ENCODE data around the gene PSMD3. TPM values are rescaled to one million over a fixed set of nuclear protein-coding genes. Genes with fewer than 3 reads are reported as not detected.

The PSMD3 gene
- total and polyA plus RNA-seq, 2 of the 4 experiments (the other 2 are of a cell fraction): 123 to 155 TPM

DNA sequence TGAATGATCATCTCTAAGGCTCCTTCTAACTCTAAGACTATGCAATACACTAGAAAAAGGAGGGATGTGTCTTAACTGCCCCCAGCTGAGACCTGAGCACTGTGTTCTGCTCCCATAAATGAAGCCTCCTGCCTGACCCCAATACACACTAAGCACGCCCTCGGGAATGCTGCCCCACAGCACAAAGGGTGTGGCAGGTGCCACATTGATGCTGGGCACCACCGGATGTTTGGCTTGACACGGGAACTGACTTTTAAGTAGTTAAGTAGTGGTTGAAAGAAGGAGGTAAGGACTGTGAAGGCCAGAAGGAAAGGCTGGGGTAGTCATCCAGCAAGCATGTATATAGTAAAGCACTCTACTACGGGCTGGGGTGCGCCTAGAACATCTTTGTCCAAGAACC lies 13.8 kb upstream of the PSMD3 start:
- no peak overlapping the region for H2AFZ ChIP-seq (replicated peaks; ENCODE audit: low read length, poor library complexity)
- no peak for ATAC-seq (ENCODE audit: low read depth)
- no peak for TF ChIP-seq POLR2A (IDR thresholded peaks at IDR 0.05; ENCODE audit: low read depth, low read length)
- TF ChIP-seq, protein P1, sequence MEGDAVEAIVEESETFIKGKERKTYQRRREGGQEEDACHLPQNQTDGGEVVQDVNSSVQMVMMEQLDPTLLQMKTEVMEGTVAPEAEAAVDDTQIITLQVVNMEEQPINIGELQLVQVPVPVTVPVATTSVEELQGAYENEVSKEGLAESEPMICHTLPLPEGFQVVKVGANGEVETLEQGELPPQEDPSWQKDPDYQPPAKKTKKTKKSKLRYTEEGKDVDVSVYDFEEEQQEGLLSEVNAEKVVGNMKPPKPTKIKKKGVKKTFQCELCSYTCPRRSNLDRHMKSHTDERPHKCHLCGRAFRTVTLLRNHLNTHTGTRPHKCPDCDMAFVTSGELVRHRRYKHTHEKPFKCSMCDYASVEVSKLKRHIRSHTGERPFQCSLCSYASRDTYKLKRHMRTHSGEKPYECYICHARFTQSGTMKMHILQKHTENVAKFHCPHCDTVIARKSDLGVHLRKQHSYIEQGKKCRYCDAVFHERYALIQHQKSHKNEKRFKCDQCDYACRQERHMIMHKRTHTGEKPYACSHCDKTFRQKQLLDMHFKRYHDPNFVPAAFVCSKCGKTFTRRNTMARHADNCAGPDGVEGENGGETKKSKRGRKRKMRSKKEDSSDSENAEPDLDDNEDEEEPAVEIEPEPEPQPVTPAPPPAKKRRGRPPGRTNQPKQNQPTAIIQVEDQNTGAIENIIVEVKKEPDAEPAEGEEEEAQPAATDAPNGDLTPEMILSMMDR (conservative IDR thresholded peaks at IDR 0.05; ENCODE audit: low read depth, low read length): no peak
- TF ChIP-seq RFX5 (IDR thresholded peaks at IDR 0.05; ENCODE audit: low read depth, low read length): no peak
- TF ChIP-seq MAFK (IDR thresholded peaks at IDR 0.05; ENCODE audit: low read depth, low read length): no peak
- TF ChIP-seq BHLHE40 (IDR thresholded peaks at IDR 0.05; ENCODE audit: low read depth, low read length): no peak
- no peak for TF ChIP-seq RAD21 (IDR thresholded peaks at IDR 0.05; ENCODE audit: low read length)
- no peak for TF ChIP-seq MAZ (IDR thresholded peaks at IDR 0.05; ENCODE audit: borderline replicate concordance, low read depth, low read length)
- TF ChIP-seq NFE2L2 (IDR thresholded peaks at IDR 0.05; ENCODE audit: low read depth, low read length): no peak
- TF ChIP-seq RCOR1 (IDR thresholded peaks at IDR 0.05; ENCODE audit: insufficient replicate concordance, low read length): no peak
- no peak for TF ChIP-seq ELK1 (IDR thresholded peaks at IDR 0.05; ENCODE audit: borderline replicate concordance, low read depth, low read length)
- no peak for TF ChIP-seq FOS (IDR thresholded peaks at IDR 0.05; ENCODE audit: low read depth, low read length)
- no peak for TF ChIP-seq USF2 (IDR thresholded peaks at IDR 0.05; ENCODE audit: low read depth, low read length)

More for the DNA sequence above, 13.8 kb upstream of the PSMD3 start:
- H3K4me1 ChIP-seq (ENCODE audit: control insufficient read depth, insufficient read depth, low read length): no peaks in the 10 kb centered on the region
- WGBS, 2 experiments (ENCODE audit: extremely low coverage in 2 of 2, insufficient read length in 1 of 2): no CpG with 5 or more reads among the region's 6 CpGs
- no peak overlapping the region for H3K23ac ChIP-seq (ENCODE audit: low read depth, low read length)
- H3K4me3 ChIP-seq (ENCODE audit: insufficient read depth, low read depth, low read length): no peak overlapping the region
- no peak overlapping the region for H3K56ac ChIP-seq (ENCODE audit: extremely low read depth, insufficient read depth, low read length)
- no peak overlapping the region for H2BK15ac ChIP-seq (ENCODE audit: low read depth, low read length)
- no peak overlapping the region for H2BK20ac ChIP-seq (ENCODE audit: low read depth, low read length)
- no peaks in the 10 kb centered on the region for H3K9me3 ChIP-seq (ENCODE audit: control insufficient read depth, insufficient read depth, low read length)
- ChIA-PET CTCF (no interaction called here), POLR2A (ENCODE audit: unreplicated experiment) (no interaction called here)
- no peak overlapping the region for H2AK5ac ChIP-seq (ENCODE audit: low read depth, low read length)
- H3K36me3 ChIP-seq (ENCODE audit: control insufficient read depth, insufficient read depth, low read length): no peaks in the 10 kb centered on the region
- no TSS peak for BruUV-seq (replicated peaks)
- peaks cover 61% of the 10 kb centered on the region for H3K27me3 ChIP-seq (ENCODE audit: control insufficient read depth, insufficient read depth, low read length)
- no peaks in the 10 kb centered on the region for H3K9me1 ChIP-seq (ENCODE audit: insufficient read depth, low read length)
- dilution Hi-C loops (cut with HindIII; ENCODE audit: low sequenced_read_pairs, unreplicated experiment) (no loop called here), intact Hi-C loops (cut with micrococcal nuclease) (no loop called here), in situ Hi-C loops (cut with MboI; ENCODE audit: low sequenced_read_pairs) (no loop called here)
- no peak overlapping the region for H4K8ac ChIP-seq (ENCODE audit: low read depth in 2 of 2, low read length in 2 of 2)
- no peak overlapping the region for H4K5ac ChIP-seq (ENCODE audit: low read depth, low read length)
- H3K4me2 ChIP-seq (ENCODE audit: low read depth, low read length): no peak overlapping the region
- H3K4ac ChIP-seq (ENCODE audit: low read depth, low read length): no peak overlapping the region
- H2BK120ac ChIP-seq (ENCODE audit: low read depth, low read length): no peak overlapping the region
- H3K14ac ChIP-seq (replicated peaks; ENCODE audit: low read depth, low read length): no peak overlapping the region
- DNase-seq: no peak
- no peaks in the 10 kb centered on the region for H3K79me1 ChIP-seq (ENCODE audit: low read depth in 1 of 2, low read length in 2 of 2)
- no peak overlapping the region for H3K18ac ChIP-seq (ENCODE audit: low read depth, low read length)
- H3K27ac ChIP-seq (ENCODE audit: insufficient read depth, low read length): no peak overlapping the region
- no peak overlapping the region for H4K91ac ChIP-seq (ENCODE audit: insufficient read depth, low read depth, low read length)
- H4K20me1 ChIP-seq (ENCODE audit: insufficient read depth, low read length): no peaks in the 10 kb centered on the region
- H2BK5ac ChIP-seq (ENCODE audit: low read depth, low read length, poor library complexity, severe bottlenecking): no peak overlapping the region
- H3K9ac ChIP-seq (ENCODE audit: low read depth, low read length): no peak overlapping the region
- H2AK9ac ChIP-seq (replicated peaks; ENCODE audit: low read depth, low read length, poor library complexity): no peak overlapping the region
